ENCODE results near the gene SLC22A6.

GRCh38 chr11:63032457-63032856, 47.7 kb upstream of the SLC22A6 start:
- TF ChIP-seq CTCF (IDR thresholded peaks at IDR 0.05; ENCODE audit: low read depth, low read length) (no peak), EZH2phosphoT487 (IDR thresholded peaks at IDR 0.05; ENCODE audit: low read depth) (no peak)

Measured in OCI-LY3 (cell line).